RWPE2 (cell line): ENCODE data around the gene ADAMTSL2.

Experiments
- ATAC-seq: fragments of 200-7000 bp; cut with Tn5 transposase; 3 replicates; pipeline ENCODE4 v1.9.1; 2021; ENCODE audit warnings: low read depth
- DNase-seq: peaks from one replicate; pipeline ENCODE4 v3.0.0-alpha.2; 2020; ENCODE audit warnings: low spot score
- H3K27ac ChIP-seq: fragments of 450-650 bp; 2 replicates; pipeline ENCODE4 v1.5.1; 2017; ENCODE audit warnings: mild to moderate bottlenecking; ENCODE audit not compliant: poor library complexity, severe bottlenecking
- H3K27me3 ChIP-seq: fragments of 250-450 bp; sonication (Bioruptor Pico); 2 replicates; pipeline ENCODE4 v1.5.1; 2021; ENCODE audit warnings: mild to moderate bottlenecking, moderate library complexity; ENCODE audit not compliant: insufficient read depth, poor library complexity, severe bottlenecking
- H3K36me3 ChIP-seq: fragments of 250-450 bp; sonication (Bioruptor Pico); 2 replicates; pipeline ENCODE4 v1.5.1; 2020; ENCODE audit warnings: low read depth, mild to moderate bottlenecking, moderate library complexity
- H3K4me1 ChIP-seq: fragments of 250-450 bp; sonication (Bioruptor Pico); 2 replicates; pipeline ENCODE4 v1.5.1; 2021; ENCODE audit warnings: mild to moderate bottlenecking, moderate library complexity; ENCODE audit not compliant: insufficient read depth, poor library complexity, severe bottlenecking
- H3K4me3 ChIP-seq: fragments of 250-450 bp; sonication (Bioruptor Pico); 2 replicates; pipeline ENCODE4 v1.5.1; 2021; ENCODE audit warnings: mild to moderate bottlenecking, moderate library complexity; ENCODE audit not compliant: severe bottlenecking
- H3K9me3 ChIP-seq: fragments of 250-450 bp; sonication (Bioruptor Pico); 2 replicates; pipeline ENCODE4 v1.5.1; 2021; ENCODE audit warnings: mild to moderate bottlenecking, moderate library complexity; ENCODE audit not compliant: severe bottlenecking
- CTCF ChIP-seq: fragments of 450-650 bp; IDR thresholded peaks from one replicate; pipeline ENCODE4 v1.5.1; 2017; ENCODE audit warnings: mild to moderate bottlenecking, moderate library complexity; ENCODE audit not compliant: poor library complexity, severe bottlenecking

Gene ADAMTSL2

GRCh38 chr9:133608382-133608781 is 73.9 kb downstream of the ADAMTSL2 start:
- ATAC-seq (no peak), DNase-seq (no peak)
- H3K4me1 ChIP-seq: no peaks in the 10 kb centered on the region
- no peaks in the 10 kb centered on the region for H3K9me3 ChIP-seq
- H3K27ac ChIP-seq: no peak overlapping the region
- H3K4me3 ChIP-seq: no peak overlapping the region
- no peaks in the 10 kb centered on the region for H3K36me3 ChIP-seq
- TF ChIP-seq CTCF: no peak
- H3K27me3 ChIP-seq: peaks cover 60% of the 10 kb centered on the region

GRCh38 chr9:133608889-133609288 is 74.4 kb downstream of the ADAMTSL2 start:
- no peak for TF ChIP-seq CTCF
- DNase-seq (no peak), ATAC-seq (no peak)
- no peaks in the 10 kb centered on the region for H3K4me1 ChIP-seq
- H3K36me3 ChIP-seq: no peaks in the 10 kb centered on the region
- H3K27me3 ChIP-seq: peaks cover 65% of the 10 kb centered on the region
- no peaks in the 10 kb centered on the region for H3K9me3 ChIP-seq
- no peak overlapping the region for H3K4me3 ChIP-seq
- H3K27ac ChIP-seq: no peak overlapping the region

GRCh38 chr9:133609311-133610098 is 75.0 kb downstream of the ADAMTSL2 start, which contains the start of gene FAM163B:
Gene FAM163B, minus strand, starts transcription at chr9:133609389. Its CDS starts 29,166 bp downstream, at chr9:133580223.
- Histone ChIP-seq H3K27ac (no peak within 1 kb of the TSS), H3K4me1 (no peaks in the 10 kb centered on the region), H3K36me3 (no peaks in the 10 kb centered on the region), H3K27me3 (peaks cover 72% of the 10 kb centered on the region), H3K4me3 (no peak within 1 kb of the TSS), H3K9me3 (no peaks in the 10 kb centered on the region)
- DNase-seq: no peak
- no peak for TF ChIP-seq CTCF
- ATAC-seq: peak; percentile 40; the same call in 2 of the 3 replicates

GRCh38 chr9:133610845-133611244 is 76.3 kb downstream of the ADAMTSL2 start:
- Histone ChIP-seq H3K4me1 (no peaks in the 10 kb centered on the region), H3K4me3 (no peak overlapping the region), H3K27me3 (peaks cover 75% of the 10 kb centered on the region), H3K36me3 (no peaks in the 10 kb centered on the region), H3K27ac (no peak overlapping the region), H3K9me3 (no peaks in the 10 kb centered on the region)
- ATAC-seq (no peak), DNase-seq (no peak)
- no peak for TF ChIP-seq CTCF

GRCh38 chr9:133612051-133612450 is 77.5 kb downstream of the ADAMTSL2 start:
- ATAC-seq (no peak), DNase-seq (no peak)
- H3K27ac ChIP-seq: no peak overlapping the region
- TF ChIP-seq CTCF: no peak
- H3K27me3 ChIP-seq: peaks cover 68% of the 10 kb centered on the region
- no peaks in the 10 kb centered on the region for H3K36me3 ChIP-seq
- H3K4me3 ChIP-seq: no peak overlapping the region
- H3K9me3 ChIP-seq: no peaks in the 10 kb centered on the region
- no peaks in the 10 kb centered on the region for H3K4me1 ChIP-seq
